HepG2 (cell line): ENCODE measurements around the gene DEFB124.

Experiments
- CTCF ChIP-seq: sonication (generic); formaldehyde crosslinking; IDR thresholded peaks from 2 replicates; pipeline ENCODE4 v1.5.0; 2020; ENCODE audit warnings: mild to moderate bottlenecking, missing genetic modification reagents, moderate library complexity
- HDAC1 ChIP-seq: sonication (generic); formaldehyde crosslinking; IDR thresholded peaks from 2 replicates; pipeline ENCODE4 v1.5.1; 2020; ENCODE audit warnings: mild to moderate bottlenecking, missing genetic modification reagents
- JUN ChIP-seq: sonication (generic); formaldehyde crosslinking; IDR thresholded peaks from 2 replicates; pipeline ENCODE4 v1.4.0; 2020; ENCODE audit warnings: mild to moderate bottlenecking, missing genetic modification reagents
- POLR2A ChIP-seq, 2 experiments: IDR thresholded peaks; 2 replicates each; pipeline ENCODE4 v1.6.1; 2011; ENCODE audit warnings: low read depth in 2 of 2, low read length in 2 of 2, mild to moderate bottlenecking in 1 of 2, moderate library complexity in 1 of 2; ENCODE audit not compliant: insufficient read depth in 1 of 2
- RAD21 ChIP-seq: fragments of 450-650 bp; formaldehyde crosslinking; IDR thresholded peaks from 2 replicates; pipeline ENCODE4 v1.5.0; 2020; ENCODE audit warnings: mild to moderate bottlenecking
- ZBTB2 ChIP-seq: sonication (generic); formaldehyde crosslinking; IDR thresholded peaks from 2 replicates; pipeline ENCODE4 v1.8.0; 2022; ENCODE audit warnings: low read depth, missing genetic modification reagents
- ZNF616 ChIP-seq: sonication (generic); formaldehyde crosslinking; IDR thresholded peaks from 2 replicates; pipeline ENCODE4 v1.5.0; 2020; ENCODE audit warnings: low read depth, mild to moderate bottlenecking, missing genetic modification reagents
- ZNF75D ChIP-seq: sonication (generic); formaldehyde crosslinking; IDR thresholded peaks from 2 replicates; pipeline ENCODE4 v1.8.1; 2023; ENCODE audit warnings: missing genetic modification reagents, mild to moderate bottlenecking, borderline replicate concordance

DNA sequence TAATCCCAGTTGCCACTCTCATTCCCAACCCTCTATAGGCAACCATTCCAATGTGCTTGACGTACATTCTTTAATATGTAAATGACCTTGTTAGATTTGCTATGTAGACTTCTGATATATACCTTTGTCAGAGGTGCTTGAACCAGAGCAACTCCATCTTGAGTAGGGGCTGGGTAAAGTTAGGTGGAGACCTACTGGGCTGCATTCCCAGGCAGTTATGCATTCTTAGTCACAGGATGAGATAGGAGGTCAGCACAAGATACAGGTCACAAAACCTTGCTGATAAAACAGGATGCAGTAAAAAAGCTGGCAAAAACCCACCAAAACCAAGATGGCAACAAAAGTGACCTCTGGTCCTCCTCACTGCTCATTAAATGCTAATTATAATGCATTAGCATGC lies 31.0 kb upstream of the DEFB124 start:
- TF ChIP-seq ZNF616 (CRISPR knock-in tag) (no peak), CTCF (CRISPR knock-in tag) (no peak), RAD21 (CRISPR knock-in tag) (no peak), JUN (no peak), HDAC1 (CRISPR knock-in tag) (no peak), POLR2A (IDR thresholded peaks at IDR 0.05; ENCODE audit: insufficient read depth in 1 of 2, low read depth in 2 of 2, low read length in 2 of 2) (no peak), ZBTB2 (CRISPR knock-in tag) (no peak), ZNF75D (CRISPR knock-in tag) (no peak)
